Naive thymus-derived CD4-positive, alpha-beta T cell (primary cell): Measurements from ENCODE around the gene RAB40C. TPM values are rescaled to one million over a fixed set of nuclear protein-coding genes. Genes with fewer than 3 reads are reported as not detected.

Source experiments
- ATAC-seq: fragments of 150-1000 bp; cut with Tn5 transposase; 2 replicates; pipeline ENCODE4 v1.10.0; 2021; ENCODE audit warnings: mild to moderate bottlenecking, moderate library complexity
- CTCF ChIA-PET: fragments of 350-600 bp; sonication (Branson Sonifier 250); formaldehyde crosslinking; loops from one replicate; lab custom pipeline; 2021; ENCODE audit warnings: antibody characterized with exemption; lab: Charles Lee
- POLR2A ChIA-PET: fragments of 350-600 bp; sonication (Branson Sonifier 250); formaldehyde crosslinking; loops from one replicate; lab custom pipeline; 2021; ENCODE audit warnings: antibody characterized with exemption, inconsistent platforms; lab: Charles Lee
- DNase-seq, 9 donors: peaks; one replicate each; pipeline versions ENCODE4 v3.0.0 to v3.0.0-alpha.2; 2020 to 2022; ENCODE audit warnings: mixed read lengths in 1 of 9
- H3K27ac ChIP-seq: one replicate; pipeline ENCODE4 v1.7.0; 2013; ENCODE audit warnings: mild to moderate bottlenecking, low read depth, low read length, moderate library complexity
- H3K27me3 ChIP-seq, 2 donors: one replicate each; pipeline ENCODE4 v1.7.0; 2013; ENCODE audit warnings: low read length in 2 of 2, mild to moderate bottlenecking in 2 of 2, moderate library complexity in 2 of 2; ENCODE audit not compliant: control insufficient read depth in 2 of 2, insufficient read depth in 2 of 2
- H3K36me3 ChIP-seq, 3 experiments: 1 replicate in 2 of 3; 2 replicates in 1 of 3; pipeline ENCODE4 v1.7.0; 2013; ENCODE audit warnings: low read length in 3 of 3, mild to moderate bottlenecking in 3 of 3, moderate library complexity in 1 of 3; ENCODE audit not compliant: insufficient read depth in 3 of 3, control insufficient read depth in 2 of 3
- H3K4me1 ChIP-seq, 2 donors: one replicate each; pipeline ENCODE4 v1.7.0; 2013; ENCODE audit warnings: low read length in 2 of 2, mild to moderate bottlenecking in 2 of 2, moderate library complexity in 1 of 2; ENCODE audit not compliant: control insufficient read depth in 2 of 2, insufficient read depth in 2 of 2
- H3K4me3 ChIP-seq: 2 replicates; pipeline ENCODE4 v1.7.0; 2013; ENCODE audit warnings: mild to moderate bottlenecking, low read length
- H3K9me3 ChIP-seq, 3 experiments: 1 replicate in 2 of 3; 2 replicates in 1 of 3; pipeline ENCODE4 v1.7.0; 2013; ENCODE audit warnings: low read length in 3 of 3; ENCODE audit not compliant: control insufficient read depth in 2 of 3
- H3K27ac Mint-ChIP-seq, 9 donors: one replicate each; pipeline ENCODE4 v1.8.0; 2020 to 2022; ENCODE audit warnings: mixed read lengths in 9 of 9, mild to moderate bottlenecking in 8 of 9, moderate library complexity in 5 of 9, inconsistent platforms in 2 of 9
- H3K27me3 Mint-ChIP-seq, 5 donors: one replicate each; pipeline ENCODE4 v1.8.0; 2021 to 2022; ENCODE audit warnings: mixed read lengths in 5 of 5, mild to moderate bottlenecking in 1 of 5
- H3K36me3 Mint-ChIP-seq, 5 donors: one replicate each; pipeline ENCODE4 v1.8.0; 2020 to 2022; ENCODE audit warnings: mixed read lengths in 5 of 5, mild to moderate bottlenecking in 3 of 5, inconsistent platforms in 1 of 5
- H3K4me1 Mint-ChIP-seq, 7 donors: one replicate each; pipeline ENCODE4 v1.8.0; 2020 to 2022; ENCODE audit warnings: mixed read lengths in 7 of 7, mild to moderate bottlenecking in 3 of 7, inconsistent platforms in 1 of 7
- H3K4me3 Mint-ChIP-seq, 10 donors: one replicate each; pipeline ENCODE4 v1.8.0; 2020 to 2022; ENCODE audit warnings: mild to moderate bottlenecking in 10 of 10, mixed read lengths in 10 of 10, moderate library complexity in 6 of 10, inconsistent platforms in 2 of 10
- H3K9me3 Mint-ChIP-seq, 11 donors: one replicate each; pipeline ENCODE4 v1.8.0; 2020 to 2022; ENCODE audit warnings: mixed read lengths in 11 of 11, mild to moderate bottlenecking in 4 of 11, inconsistent platforms in 1 of 11, moderate library complexity in 1 of 11
- intact Hi-C, 2 donors: fragments of 100-400 bp; cut with micrococcal nuclease; formaldehyde crosslinking; loops; one replicate each; pipeline ENCODE4 v1.15.1; 2023
- polyA plus RNA-seq, 2 donors: library from polyadenylated mRNA; unstranded; fragments of 300-500 nt; fragmentation: Illumina TruSeq; gene quantifications; one replicate each; pipeline ENCODE4 v1.2.3, GENCODE V29; 2021
- total RNA-seq, 6 experiments: library from RNA in 5 of 6; stranded (reverse) in 5 of 6; gene quantifications; 1 replicate in 5 of 6; 2 replicates in 1 of 6; pipeline ENCODE4 v1.2.3 and lab custom pipeline; 2021 to 2026

Gene RAB40C
- total and polyA plus RNA-seq, 7 experiments from 2014 or later: 7.9 to 23.2 (median 17.5) TPM

- H3K4me1 ChIP-seq: peaks cover 9 to 13% of the 10 kb centered on the region in 2 donors
- Mint-ChIP-seq H3K4me1 (peaks cover 0 to 10% (median 7%) of the 10 kb centered on the region in 7 donors), H3K4me3 (peak overlapping the region in 2 of 10 donors; percentile 78 to 81), H3K27ac (no peak overlapping the region), H3K27me3 (no peaks in the 10 kb centered on the region), H3K36me3 (peaks cover 0 to 5% (median 3%) of the 10 kb centered on the region in 5 donors), H3K9me3 (no peaks in the 10 kb centered on the region)
- ATAC-seq (no peak), DNase-seq (no peak)
- H3K27me3 ChIP-seq: no peaks in the 10 kb centered on the region
- H3K36me3 ChIP-seq: peaks cover 0 to 26% (median 3%) of the 10 kb centered on the region in 3 experiments
- intact Hi-C loops: no loop called here
- no peaks in the 10 kb centered on the region for H3K9me3 ChIP-seq
- ChIA-PET CTCF (interaction anchor here (1.2 kb wide), 1 partner anchor 18 kb away, joined by 4 read pairs; the partner anchor contains the start of gene JMJD8), POLR2A (interaction anchor here (1.1 to 3.5 kb wide), 4 partner anchors 12 to 29 kb away, joined by 3 to 18 read pairs (median 9); no protein-coding TSS in a partner anchor)
- H3K4me3 ChIP-seq: no peak overlapping the region
- H3K27ac ChIP-seq: no peak overlapping the region
These were observed 76.7 kb downstream of the RAB40C start for GRCh38 chr16:666572-666971.

GRCh38 chr16:667113-667779 is 77.4 kb downstream of the RAB40C start:
- H3K36me3 Mint-ChIP-seq: peaks cover 0 to 5% (median 3%) of the 10 kb centered on the region in 5 donors
- peak overlapping the region; percentile 75 for H3K27ac ChIP-seq
- ATAC-seq: no peak
- H3K27ac Mint-ChIP-seq: peak overlapping the region in 7 of 9 donors; percentile 61 to 93 (median 86)
- H3K4me3 ChIP-seq: peak overlapping the region; percentile 42
- H3K27me3 Mint-ChIP-seq: no peaks in the 10 kb centered on the region
- H3K27me3 ChIP-seq: no peaks in the 10 kb centered on the region
- H3K4me3 Mint-ChIP-seq: peak overlapping the region; percentile 68 to 84 (median 78)
- peaks cover 0 to 10% (median 6%) of the 10 kb centered on the region in 7 donors for H3K4me1 Mint-ChIP-seq
- intact Hi-C loops: no loop called here
- no peaks in the 10 kb centered on the region for H3K9me3 Mint-ChIP-seq
- H3K36me3 ChIP-seq: peaks cover 0 to 33% (median 3%) of the 10 kb centered on the region in 3 experiments
- H3K9me3 ChIP-seq: no peaks in the 10 kb centered on the region
- ChIA-PET CTCF (interaction anchor here (0.6 to 1.3 kb wide), 4 partner anchors 12 to 29 kb away, joined by 3 to 4 read pairs (median 4); partner anchors contain the start of gene JMJD8), POLR2A (interaction anchor here (0.7 to 5.3 kb wide), 10 partner anchors 9 to 98 kb away, joined by 3 to 33 read pairs (median 7); partner anchors contain the start of genes JMJD8, METTL26, STUB1 and WDR24)
- no peak for DNase-seq
- peaks cover 9 to 12% of the 10 kb centered on the region in 2 donors for H3K4me1 ChIP-seq

GRCh38 chr16:667780-668518 is 78.1 kb downstream of the RAB40C start, which contains the start of gene RHOT2:
Gene RHOT2 (plus strand): TSS chr16:668132. CDS start chr16:668200, 68 bp downstream.
- ChIA-PET CTCF (interaction anchor here (0.6 to 1.3 kb wide), 4 partner anchors 11 to 30 kb away, joined by 3 to 4 read pairs (median 4); partner anchors contain the start of gene JMJD8), POLR2A (interaction anchor here (0.6 to 5.3 kb wide), 12 partner anchors 9 to 144 kb away, joined by 3 to 33 read pairs (median 6); partner anchors contain the start of genes JMJD8, METTL26, STUB1 and WDR24)
- Mint-ChIP-seq H3K4me3 (peak within 1 kb of the TSS; percentile 71 to 84 (median 80)), H3K36me3 (peaks cover 0 to 7% (median 3%) of the 10 kb centered on the region in 5 donors), H3K9me3 (no peaks in the 10 kb centered on the region), H3K27me3 (no peaks in the 10 kb centered on the region), H3K27ac (peak within 1 kb of the TSS in 8 of 9 donors; percentile 61 to 93 (median 86)), H3K4me1 (peaks cover 0 to 10% (median 6%) of the 10 kb centered on the region in 7 donors)
- intact Hi-C loops: loop anchor here (1.0 to 2.0 kb wide), 7 partner anchors 11 to 32 kb away; partner anchors contain the start of genes JMJD8 (in 2 of the 2), METTL26 (in 2 of the 2), WDR24 (in 1 of the 2) and WDR90 (in 1 of the 2)
- H3K36me3 ChIP-seq: peaks cover 0 to 40% (median 3%) of the 10 kb centered on the region in 3 experiments
- H3K27ac ChIP-seq: peak within 1 kb of the TSS; percentile 75
- peaks cover 9 to 12% of the 10 kb centered on the region in 2 donors for H3K4me1 ChIP-seq
- H3K4me3 ChIP-seq: peak within 1 kb of the TSS; percentile 42
- ATAC-seq (peak; percentile 99), DNase-seq (peak; percentile 73 to 99 (median 87))
- H3K9me3 ChIP-seq: no peaks in the 10 kb centered on the region
- H3K27me3 ChIP-seq: no peaks in the 10 kb centered on the region

- Histone ChIP-seq H3K4me1 (peaks cover 9 to 12% of the 10 kb centered on the region in 2 donors), H3K36me3 (peaks cover 0 to 47% (median 3%) of the 10 kb centered on the region in 3 experiments), H3K9me3 (no peaks in the 10 kb centered on the region), H3K4me3 (peak overlapping the region; percentile 42), H3K27ac (peak overlapping the region; percentile 75), H3K27me3 (no peaks in the 10 kb centered on the region)
- ATAC-seq (no peak), DNase-seq (no peak)
- Mint-ChIP-seq H3K4me1 (peaks cover 0 to 10% (median 6%) of the 10 kb centered on the region in 7 donors), H3K27ac (peak overlapping the region in 5 of 9 donors; percentile 58 to 85 (median 67)), H3K4me3 (peak overlapping the region; percentile 52 to 83 (median 78)), H3K9me3 (no peaks in the 10 kb centered on the region), H3K36me3 (peaks cover 0 to 8% (median 3%) of the 10 kb centered on the region in 5 donors), H3K27me3 (no peaks in the 10 kb centered on the region)
- ChIA-PET CTCF (interaction anchor here (1.1 to 1.3 kb wide), 2 partner anchors 11 to 31 kb away, joined by 3 to 4 read pairs; no protein-coding TSS in a partner anchor), POLR2A (interaction anchor here (0.6 to 5.3 kb wide), 12 partner anchors 8 to 144 kb away, joined by 3 to 33 read pairs (median 6); partner anchors contain the start of genes METTL26, STUB1, WDR24 and WDR90)
- intact Hi-C loops: loop anchor here (1.0 to 2.0 kb wide), 7 partner anchors 11 to 32 kb away; partner anchors contain the start of genes JMJD8 (in 2 of the 2), METTL26 (in 2 of the 2), WDR24 (in 1 of the 2) and WDR90 (in 1 of the 2)
These were observed 78.8 kb downstream of the RAB40C start for GRCh38 chr16:668519-669171.

- peak overlapping the region in 2 of 9 donors; percentile 8 to 43 for H3K27ac Mint-ChIP-seq
- H3K4me1 Mint-ChIP-seq: peaks cover 0 to 10% (median 6%) of the 10 kb centered on the region in 7 donors
- intact Hi-C loops: loop anchor here in 1 of 2 donors (2.0 kb wide), 1 partner anchor 15 kb away; the partner anchor contains the start of gene JMJD8
These were observed 79.8 kb downstream of the RAB40C start for GRCh38 chr16:669666-670065.

More at GRCh38 chr16:669666-670065, 79.8 kb downstream of the RAB40C start:
- Histone ChIP-seq H3K4me3 (no peak overlapping the region), H3K9me3 (no peaks in the 10 kb centered on the region), H3K27me3 (no peaks in the 10 kb centered on the region), H3K4me1 (peaks cover 9 to 12% of the 10 kb centered on the region in 2 donors), H3K27ac (peak overlapping the region; percentile 3), H3K36me3 (peaks cover 0 to 56% (median 3%) of the 10 kb centered on the region in 3 experiments)
- DNase-seq (no peak), ATAC-seq (no peak)
- Mint-ChIP-seq H3K9me3 (no peaks in the 10 kb centered on the region), H3K4me3 (peak overlapping the region in 9 of 10 donors; percentile 13 to 83 (median 58)), H3K36me3 (peaks cover 0 to 10% (median 3%) of the 10 kb centered on the region in 5 donors), H3K27me3 (peaks cover 0 to under 1% (median 0%) of the 10 kb centered on the region in 5 donors)
- ChIA-PET POLR2A (interaction anchor here (0.6 to 5.3 kb wide), 5 partner anchors 9 to 53 kb away, joined by 3 to 33 read pairs (median 5); partner anchors contain the start of genes WDR24 and WDR90), CTCF (no interaction called here)
